GM23248 (cell line): ENCODE data around the gene MSANTD1.

Experiments used
- EZH2 ChIP-seq: fragments of 200-600 bp; sonication (generic); IDR thresholded peaks from 2 replicates; pipeline ENCODE4 v1.6.1; 2018; ENCODE audit warnings: antibody characterized with exemption, mild to moderate bottlenecking; ENCODE audit not compliant: insufficient read depth, poor library complexity, severe bottlenecking
- EZH2phosphoT487 ChIP-seq: fragments of 200-600 bp; sonication (generic); IDR thresholded peaks from 2 replicates; pipeline ENCODE4 v1.6.1; 2018; ENCODE audit warnings: antibody characterized with exemption, moderate library complexity, mild to moderate bottlenecking, low read depth; ENCODE audit not compliant: insufficient read depth

GRCh38 chr4:3299122-3299975, 50.4 kb downstream of the MSANTD1 start:
- TF ChIP-seq EZH2 = no peak
- no peak for TF ChIP-seq EZH2phosphoT487
